ENCODE results near the gene PHTF1. TPM values are rescaled to one million over a fixed set of nuclear protein-coding genes. Genes with fewer than 3 reads are reported as not detected.

The PHTF1 gene
- total and polyA plus RNA-seq, 12 donors, result 4.9 to 14.8 (median 9.6) TPM

GRCh38 chr1:113654883-113655282, 104.4 kb downstream of the PHTF1 start:
- Histone ChIP-seq H3K36me3 (peaks cover 0 to 41% (median 0%) of the 10 kb centered on the region in 9 donors), H3K4me3 (no peak overlapping the region), H3K4me1 (peaks cover 0 to 27% (median 8%) of the 10 kb centered on the region in 9 donors), H3K27me3 (no peaks in the 10 kb centered on the region), H3K9me3 (no peaks in the 10 kb centered on the region), H3K27ac (no peak overlapping the region)
- no peak for DNase-seq
- 94 to 97% methylated on average over 2 of the region's 2 CpGs for whole genome bisulfite sequencing, 2 donors
- no peak for ATAC-seq
- intact Hi-C loops (cut with DNase I), result no loop called here
- TF ChIP-seq CTCF (IDR thresholded peaks at IDR 0.05), result no peak

GRCh38 chr1:113653741-113654140, 105.5 kb downstream of the PHTF1 start:
- Histone ChIP-seq H3K27ac (no peak overlapping the region), H3K36me3 (peaks cover 0 to 52% (median 0%) of the 10 kb centered on the region in 9 donors), H3K4me3 (no peak overlapping the region), H3K27me3 (no peaks in the 10 kb centered on the region), H3K9me3 (no peaks in the 10 kb centered on the region), H3K4me1 (peaks cover 0 to 20% (median 8%) of the 10 kb centered on the region in 9 donors)
- intact Hi-C loops (cut with DNase I), result no loop called here
- DNase-seq (no peak), ATAC-seq (no peak)
- TF ChIP-seq CTCF (IDR thresholded peaks at IDR 0.05), result no peak
- WGBS, 2 donors, result 95 to 97% methylated on average over 5 of the region's 5 CpGs

DNA sequence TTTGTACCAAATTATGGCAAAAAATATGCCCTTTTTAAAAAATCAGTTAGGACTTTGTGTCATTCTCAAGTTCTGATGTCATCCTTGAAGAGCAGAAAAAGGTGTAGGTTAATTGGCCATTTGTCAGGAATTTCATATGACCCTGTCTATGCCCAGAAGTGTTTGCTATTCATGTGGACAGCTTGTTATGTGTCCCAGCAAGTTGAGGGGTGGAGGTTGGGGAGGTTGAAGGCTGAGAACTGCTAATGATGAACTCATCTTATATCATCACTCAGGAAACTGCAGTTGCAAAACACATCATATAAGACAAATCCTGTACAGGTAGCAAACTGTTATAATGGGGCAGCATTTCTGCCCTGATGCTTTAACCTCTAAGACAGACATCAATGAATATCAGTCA, 106.5 kb downstream of the PHTF1 start:
- H3K36me3 ChIP-seq, result peaks cover 0 to 62% (median 0%) of the 10 kb centered on the region in 9 donors
- H3K4me3 ChIP-seq, result no peak overlapping the region
- H3K9me3 ChIP-seq, result no peaks in the 10 kb centered on the region
- no peak for ATAC-seq
- no peak for DNase-seq
- no peak overlapping the region for H3K27ac ChIP-seq
- no peak for TF ChIP-seq CTCF (IDR thresholded peaks at IDR 0.05)
- no peaks in the 10 kb centered on the region for H3K27me3 ChIP-seq
- intact Hi-C loops (cut with DNase I), result no loop called here
- peaks cover 0 to 11% (median 3%) of the 10 kb centered on the region in 9 donors for H3K4me1 ChIP-seq

DNA sequence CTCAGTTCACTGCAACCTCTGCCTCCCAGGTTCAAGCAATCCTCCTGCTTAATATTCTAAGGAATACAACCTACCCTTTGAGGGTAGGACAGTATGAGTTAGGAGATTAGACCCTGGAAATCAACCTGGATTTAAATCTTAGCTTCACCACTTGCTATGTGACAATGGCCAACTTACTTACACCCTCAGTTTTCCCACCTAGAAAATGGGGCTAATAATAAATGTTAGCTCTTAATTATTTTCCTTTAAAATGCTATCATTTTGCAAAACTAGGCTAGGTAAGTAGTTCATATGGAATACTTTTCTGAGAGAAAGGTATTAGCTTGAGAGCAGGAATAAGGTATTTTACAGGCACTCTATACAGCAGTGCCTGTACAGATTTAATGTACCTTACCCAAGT, 110.8 kb downstream of the PHTF1 start:
- TF ChIP-seq CTCF (IDR thresholded peaks at IDR 0.05), result no peak
- ATAC-seq, result no peak
- H3K4me3 ChIP-seq, result no peak overlapping the region
- no peaks in the 10 kb centered on the region for H3K9me3 ChIP-seq
- no peaks in the 10 kb centered on the region for H3K27me3 ChIP-seq
- no peaks in the 10 kb centered on the region for H3K4me1 ChIP-seq
- intact Hi-C loops (cut with DNase I), result no loop called here
- peaks cover 0 to 71% (median 0%) of the 10 kb centered on the region in 9 donors for H3K36me3 ChIP-seq
- H3K27ac ChIP-seq, result no peak overlapping the region
- no peak for DNase-seq
